AG04449 (cell line): ENCODE results near the gene PIGU.

Experiments
- CTCF ChIA-PET: fragments of 350-600 bp; formaldehyde crosslinking; extraction: SDS; loops from one replicate; lab custom pipeline; 2021; ENCODE audit warnings: antibody characterized with exemption; lab: Yijun Ruan, JAX
- POLR2A ChIA-PET: fragments of 400-600, 350-600 bp; formaldehyde crosslinking; extraction: SDS; loops from one replicate; lab custom pipeline; 2020; ENCODE audit warnings: antibody characterized with exemption, inconsistent platforms; lab: Yijun Ruan, JAX
- DNase-seq: peaks from one replicate; pipeline ENCODE4 v3.0.0-alpha.2; 2010; ENCODE audit warnings: low read depth, low spot score
- H3K4me3 ChIP-seq: 2 replicates; pipeline ENCODE4 v1.5.1; 2011; ENCODE audit warnings: low read depth, mild to moderate bottlenecking, control low read depth, low read length
- CTCF ChIP-seq: IDR thresholded peaks from one replicate; pipeline ENCODE4 v1.5.1; 2011; ENCODE audit warnings: mild to moderate bottlenecking, moderate library complexity, low read length, control low read depth, inconsistent platforms; ENCODE audit not compliant: insufficient read depth; ENCODE audit errors: missing control alignments

PIGU gene

GRCh38 chr20:34600892-34601653, 75.8 kb downstream of the PIGU start:
- no peak for DNase-seq
- ChIA-PET POLR2A (no interaction called here), CTCF (no interaction called here)
- H3K4me3 ChIP-seq = no peak overlapping the region
- TF ChIP-seq CTCF = no peak

- no peak for TF ChIP-seq CTCF
- ChIA-PET POLR2A (no interaction called here), CTCF (no interaction called here)
- H3K4me3 ChIP-seq = no peak overlapping the region
- no peak for DNase-seq
Measured at GRCh38 chr20:34595377-34596184, 81.3 kb downstream of the PIGU start.

GRCh38 chr20:34586488-34587163, 90.3 kb downstream of the PIGU start:
- DNase-seq = no peak
- CTCF ChIA-PET = interaction anchor here (1.0 to 1.5 kb wide), 2 partner anchors 8 to 23 kb away, joined by 3 read pairs; no protein-coding TSS in a partner anchor
- POLR2A ChIA-PET = no interaction called here
- H3K4me3 ChIP-seq = no peak overlapping the region
- no peak for TF ChIP-seq CTCF

GRCh38 chr20:34585019-34585418, 91.9 kb downstream of the PIGU start:
- DNase-seq = no peak
- ChIA-PET POLR2A (no interaction called here), CTCF (interaction anchor here (8.6 kb wide), 1 partner anchor 183 kb away, joined by 102 read pairs; no protein-coding TSS in a partner anchor)
- no peak for TF ChIP-seq CTCF
- no peak overlapping the region for H3K4me3 ChIP-seq

- no peak overlapping the region for H3K4me3 ChIP-seq
- ChIA-PET CTCF (interaction anchor here (1.2 to 8.6 kb wide), 2 partner anchors 185 to 270 kb away, joined by 4 to 102 read pairs; no protein-coding TSS in a partner anchor), POLR2A (interaction anchor here (0.6 kb wide), 1 partner anchor 1469 kb away, joined by 6 read pairs; no protein-coding TSS in a partner anchor)
- no peak for TF ChIP-seq CTCF
- DNase-seq = no peak
Measured at GRCh38 chr20:34583544-34583943, 93.3 kb downstream of the PIGU start.
